ENCODE measurements around the gene PPP1R9B. TPM values are rescaled to one million over a fixed set of nuclear protein-coding genes. Genes with fewer than 3 reads are reported as not detected.

The PPP1R9B gene
- total and polyA plus RNA-seq, 2 of the 8 experiments (the other 6 are each of a cell fraction or from before 2014, with no cell fraction given), result 5.2 to 13.1 TPM

- TF ChIP-seq, protein P1, sequence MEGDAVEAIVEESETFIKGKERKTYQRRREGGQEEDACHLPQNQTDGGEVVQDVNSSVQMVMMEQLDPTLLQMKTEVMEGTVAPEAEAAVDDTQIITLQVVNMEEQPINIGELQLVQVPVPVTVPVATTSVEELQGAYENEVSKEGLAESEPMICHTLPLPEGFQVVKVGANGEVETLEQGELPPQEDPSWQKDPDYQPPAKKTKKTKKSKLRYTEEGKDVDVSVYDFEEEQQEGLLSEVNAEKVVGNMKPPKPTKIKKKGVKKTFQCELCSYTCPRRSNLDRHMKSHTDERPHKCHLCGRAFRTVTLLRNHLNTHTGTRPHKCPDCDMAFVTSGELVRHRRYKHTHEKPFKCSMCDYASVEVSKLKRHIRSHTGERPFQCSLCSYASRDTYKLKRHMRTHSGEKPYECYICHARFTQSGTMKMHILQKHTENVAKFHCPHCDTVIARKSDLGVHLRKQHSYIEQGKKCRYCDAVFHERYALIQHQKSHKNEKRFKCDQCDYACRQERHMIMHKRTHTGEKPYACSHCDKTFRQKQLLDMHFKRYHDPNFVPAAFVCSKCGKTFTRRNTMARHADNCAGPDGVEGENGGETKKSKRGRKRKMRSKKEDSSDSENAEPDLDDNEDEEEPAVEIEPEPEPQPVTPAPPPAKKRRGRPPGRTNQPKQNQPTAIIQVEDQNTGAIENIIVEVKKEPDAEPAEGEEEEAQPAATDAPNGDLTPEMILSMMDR (IDR thresholded peaks at IDR 0.05; ENCODE audit: control extremely low read depth in 1 of 3, insufficient read depth in 1 of 3, low read depth in 1 of 3, low read length in 3 of 3), result no peak
- TF ChIP-seq KDM1A (IDR thresholded peaks at IDR 0.05; ENCODE audit: borderline replicate concordance, low read length) (peak; percentile 58; the same call in 1 of the 2 replicates), SIX5 (IDR thresholded peaks at IDR 0.05; ENCODE audit: low read depth, low read length) (no peak), SAP30 (IDR thresholded peaks at IDR 0.05; ENCODE audit: insufficient read depth, insufficient replicate concordance, low read length) (no peak), CREB1 (IDR thresholded peaks at IDR 0.05) (peak; percentile 57; the same call in 1 of the 2 replicates), POLR2AphosphoS5 (IDR thresholded peaks at IDR 0.05; ENCODE audit: low read depth, low read length) (no peak), TAF1 (IDR thresholded peaks at IDR 0.05; ENCODE audit: low read depth, low read length) (0 out of 2 replicates have a peak, but pooled peaks have one; percentile 27), SIN3A (conservative IDR thresholded peaks at IDR 0.05 in 1 of 2, IDR thresholded peaks at IDR 0.05 in 1 of 2; ENCODE audit: low read depth in 1 of 2, low read length in 2 of 2) (peak; percentile 62 to 91; a peak in 2 of 4 replicates), SRF (IDR thresholded peaks at IDR 0.05; ENCODE audit: low read depth, low read length) (no peak), MAFK (IDR thresholded peaks at IDR 0.05; ENCODE audit: low read depth, low read length) (no peak), TBP (IDR thresholded peaks at IDR 0.05; ENCODE audit: low read depth, low read length) (no peak; the same call in 1 of the 2 replicates), TAF7 (optimal IDR thresholded peaks at IDR 0.05; ENCODE audit: borderline replicate concordance, low read depth, low read length) (no peak), E2F6 (IDR thresholded peaks at IDR 0.05) (no peak), SUZ12 (IDR thresholded peaks at IDR 0.05; ENCODE audit: low read length) (no peak), CHD1 (IDR thresholded peaks at IDR 0.05; ENCODE audit: low read depth, low read length) (no peak), ZNF274 (IDR thresholded peaks at IDR 0.05; ENCODE audit: borderline replicate concordance, extremely low read depth, low read length) (no peak), TEAD4 (IDR thresholded peaks at IDR 0.05; ENCODE audit: low read depth, low read length) (0 out of 2 replicates have a peak, but pooled peaks have one; percentile 21), EZH2 (IDR thresholded peaks at IDR 0.05; ENCODE audit: low read depth, low read length, severe bottlenecking) (no peak), TCF12 (IDR thresholded peaks at IDR 0.05; ENCODE audit: low read depth, low read length) (peak; percentile 77), POLR2A (IDR thresholded peaks at IDR 0.05; ENCODE audit: control extremely low read depth in 1 of 2, low read depth in 2 of 2, low read length in 2 of 2) (peak in 1 of 2 experiments; percentile 52; a peak in 1 of 3 replicates), POU5F1 (IDR thresholded peaks at IDR 0.05; ENCODE audit: low read depth, low read length) (no peak)
- TF ChIP-seq, protein P2, sequence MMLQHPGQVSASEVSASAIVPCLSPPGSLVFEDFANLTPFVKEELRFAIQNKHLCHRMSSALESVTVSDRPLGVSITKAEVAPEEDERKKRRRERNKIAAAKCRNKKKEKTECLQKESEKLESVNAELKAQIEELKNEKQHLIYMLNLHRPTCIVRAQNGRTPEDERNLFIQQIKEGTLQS (IDR thresholded peaks at IDR 0.05; ENCODE audit: insufficient read depth, low read depth, low read length), result no peak
Observed at GRCh38 chr17:50151937-50152547, 1.6 kb upstream of the PPP1R9B start (continued).
